Natural killer cell (primary cell): ENCODE measurements around the gene CORO2B. TPM values are rescaled to one million over a fixed set of nuclear protein-coding genes. Genes with fewer than 3 reads are reported as not detected.

ENCODE experiments used
- ATAC-seq, 3 donors: fragments of 150-1000 bp in 2 of 3; fragments of 200-7000 bp in 1 of 3; cut with Tn5 transposase; 1 replicate in 1 of 3; 2 replicates in 2 of 3; pipeline ENCODE4 v1.10.0; 2021; ENCODE audit warnings: mild to moderate bottlenecking in 2 of 3, moderate library complexity in 2 of 3
- DNase-seq, 2 donors: peaks; one replicate each; pipeline versions ENCODE4 v3.0.0 to v3.0.0-alpha.2; 2013 to 2021; ENCODE audit warnings: mixed read lengths in 1 of 2
- H3K27ac ChIP-seq: one replicate; pipeline ENCODE4 v1.5.1; 2013; ENCODE audit warnings: mild to moderate bottlenecking, low read length
- H3K27me3 ChIP-seq: one replicate; pipeline ENCODE4 v1.6.1; 2013; ENCODE audit warnings: low read length; ENCODE audit not compliant: control insufficient read depth, insufficient read depth
- H3K36me3 ChIP-seq: one replicate; pipeline ENCODE4 v1.6.1; 2013; ENCODE audit warnings: low read length; ENCODE audit not compliant: control insufficient read depth, insufficient read depth
- H3K4me1 ChIP-seq: one replicate; pipeline ENCODE4 v1.6.1; 2013; ENCODE audit warnings: low read length; ENCODE audit not compliant: control insufficient read depth, insufficient read depth
- H3K4me3 ChIP-seq: one replicate; pipeline ENCODE4 v1.5.1; 2013; ENCODE audit warnings: low read length
- H3K9me3 ChIP-seq: one replicate; pipeline ENCODE4 v1.6.1; 2013; ENCODE audit warnings: low read length; ENCODE audit not compliant: control insufficient read depth, insufficient read depth
- H3K27ac Mint-ChIP-seq, 2 donors: one replicate each; pipeline ENCODE4 v1.8.0; 2022; ENCODE audit warnings: mild to moderate bottlenecking in 2 of 2, mixed read lengths in 2 of 2, moderate library complexity in 1 of 2
- H3K27me3 Mint-ChIP-seq, 2 donors: one replicate each; pipeline ENCODE4 v1.8.0; 2022; ENCODE audit warnings: low read depth in 2 of 2, mixed read lengths in 2 of 2
- H3K36me3 Mint-ChIP-seq: one replicate; pipeline ENCODE4 v1.8.0; 2022; ENCODE audit warnings: mixed read lengths
- H3K4me1 Mint-ChIP-seq, 2 donors: one replicate each; pipeline ENCODE4 v1.8.0; 2022; ENCODE audit warnings: mixed read lengths in 2 of 2
- H3K4me3 Mint-ChIP-seq: one replicate; pipeline ENCODE4 v1.8.0; 2022; ENCODE audit warnings: mild to moderate bottlenecking, moderate library complexity, mixed read lengths
- H3K9me3 Mint-ChIP-seq, 2 donors: one replicate each; pipeline ENCODE4 v1.8.0; 2022; ENCODE audit warnings: mixed read lengths in 2 of 2
- CTCF ChIP-seq: fragments of 200-600 bp; IDR thresholded peaks from one replicate; pipeline ENCODE4 v1.8.0; 2022; ENCODE audit warnings: antibody characterized with exemption
- WGBS: methylation state at CpG from one replicate; pipeline ENCODE4 v1.1.7; 2013; ENCODE audit warnings: missing lambda C conversion rate; ENCODE audit not compliant: insufficient coverage; 5-methylcytosine and 5-hydroxymethylcytosine counted together
- intact Hi-C: fragments of 100-400 bp; cut with micrococcal nuclease; formaldehyde crosslinking; loops from one replicate; pipeline ENCODE4 v1.14.2; 2022
- total RNA-seq, 4 donors: library from RNA; stranded (reverse); fragments of 120-200 nt in 1 of 4; gene quantifications; one replicate each; pipeline versions ENCODE4 v1.2.3 to v1.2.4, GENCODE V29; 2013 to 2022

Gene CORO2B
- total RNA-seq, 3 donors from 2014 or later (not counting 1 experiment from before 2014, with no cell fraction given): 0.13 TPM; not detected in 2

GRCh38 chr15:68585574-68586273 lies 6.9 kb downstream of the CORO2B start:
- Histone ChIP-seq H3K27ac (no peak overlapping the region), H3K4me1 (no peaks in the 10 kb centered on the region), H3K9me3 (no peaks in the 10 kb centered on the region), H3K36me3 (no peaks in the 10 kb centered on the region), H3K27me3 (no peaks in the 10 kb centered on the region), H3K4me3 (no peak overlapping the region)
- no peak overlapping the region for H3K27ac Mint-ChIP-seq
- no peak overlapping the region for H3K4me3 Mint-ChIP-seq
- 88% methylated on average over 7 of the region's 8 CpGs for WGBS
- H3K36me3 Mint-ChIP-seq: no peaks in the 10 kb centered on the region
- no peaks in the 10 kb centered on the region for H3K9me3 Mint-ChIP-seq
- no peaks in the 10 kb centered on the region for H3K4me1 Mint-ChIP-seq
- ATAC-seq (no peak), DNase-seq (no peak)
- intact Hi-C loops: no loop called here
- TF ChIP-seq CTCF: no peak
- peaks cover under 1 to 8% of the 10 kb centered on the region in 2 donors for H3K27me3 Mint-ChIP-seq

- Mint-ChIP-seq H3K27me3 (peaks cover 0 to 12% of the 10 kb centered on the region in 2 donors), H3K4me3 (no peak overlapping the region), H3K9me3 (no peaks in the 10 kb centered on the region), H3K36me3 (no peaks in the 10 kb centered on the region), H3K27ac (no peak overlapping the region), H3K4me1 (no peaks in the 10 kb centered on the region)
- H3K27me3 ChIP-seq: no peaks in the 10 kb centered on the region
- H3K4me1 ChIP-seq: no peaks in the 10 kb centered on the region
- TF ChIP-seq CTCF: no peak
- H3K9me3 ChIP-seq: no peaks in the 10 kb centered on the region
- H3K36me3 ChIP-seq: no peaks in the 10 kb centered on the region
- H3K4me3 ChIP-seq: no peak overlapping the region
- no peak overlapping the region for H3K27ac ChIP-seq
- DNase-seq (no peak), ATAC-seq (no peak)
- WGBS: 70% methylated on average over 8 of the region's 8 CpGs
- intact Hi-C loops: no loop called here
Measured at GRCh38 chr15:68586274-68586961, 7.6 kb downstream of the CORO2B start.

- Mint-ChIP-seq H3K4me3 (no peak overlapping the region), H3K27me3 (peaks cover 0 to 12% of the 10 kb centered on the region in 2 donors), H3K9me3 (no peaks in the 10 kb centered on the region), H3K27ac (no peak overlapping the region), H3K4me1 (no peaks in the 10 kb centered on the region), H3K36me3 (no peaks in the 10 kb centered on the region)
- Histone ChIP-seq H3K27ac (no peak overlapping the region), H3K36me3 (no peaks in the 10 kb centered on the region), H3K4me1 (no peaks in the 10 kb centered on the region), H3K27me3 (no peaks in the 10 kb centered on the region), H3K4me3 (no peak overlapping the region), H3K9me3 (no peaks in the 10 kb centered on the region)
- TF ChIP-seq CTCF: no peak
- intact Hi-C loops: no loop called here
- ATAC-seq (no peak), DNase-seq (no peak)
- WGBS: 85% methylated on average over 4 of the region's 4 CpGs
Measured at GRCh38 chr15:68587769-68588385, 9.1 kb downstream of the CORO2B start.
